Activated CD4-positive, alpha-beta T cell treated with anti-CD3 and anti-CD28 coated beads, Interleukin-2, amount 10 ng/mL, durations not matched to agents 7 days and 5 days (primary cell): ENCODE data around the gene SPATA25. TPM values are rescaled to one million over a fixed set of nuclear protein-coding genes. Genes with fewer than 3 reads are reported as not detected.
"Not testable (repeated sequence)": the region's sequence is repeated elsewhere in the genome, so short reads cannot be mapped to it uniquely, and the experiment has no call there.

ENCODE experiments used
- CTCF ChIA-PET: fragments of 350-600 bp; sonication (Branson Sonifier 250); formaldehyde crosslinking; loops from one replicate; lab custom pipeline; 2021; ENCODE audit warnings: antibody characterized with exemption; lab: Charles Lee
- POLR2A ChIA-PET: fragments of 350-600 bp; sonication (Branson Sonifier 250); formaldehyde crosslinking; loops from one replicate; lab custom pipeline; 2021; ENCODE audit warnings: antibody characterized with exemption; lab: Charles Lee
- DNase-seq: peaks from one replicate; pipeline ENCODE4 v3.0.0-alpha.2; 2020
- H3K27ac Mint-ChIP-seq: one replicate; pipeline ENCODE4 v1.8.0; 2021; ENCODE audit warnings: mild to moderate bottlenecking, moderate library complexity, mixed read lengths
- H3K27me3 Mint-ChIP-seq: one replicate; pipeline ENCODE4 v1.8.0; 2021; ENCODE audit warnings: mixed read lengths
- H3K36me3 Mint-ChIP-seq: one replicate; pipeline ENCODE4 v1.8.0; 2021; ENCODE audit warnings: low read depth, mixed read lengths
- H3K4me1 Mint-ChIP-seq: one replicate; pipeline ENCODE4 v1.8.0; 2021; ENCODE audit warnings: mixed read lengths
- H3K4me3 Mint-ChIP-seq: one replicate; pipeline ENCODE4 v1.8.0; 2021; ENCODE audit warnings: mild to moderate bottlenecking, moderate library complexity, mixed read lengths
- H3K9me3 Mint-ChIP-seq: one replicate; pipeline ENCODE4 v1.8.0; 2021; ENCODE audit warnings: mixed read lengths
- total RNA-seq, 2 experiments: library from RNA; stranded (reverse); gene quantifications; one replicate each; pipeline ENCODE4 v1.2.3, GENCODE V29; 2021

The SPATA25 gene
- total RNA-seq, 2 experiments from 2014 or later = 0.56 to 0.84 TPM

DNA sequence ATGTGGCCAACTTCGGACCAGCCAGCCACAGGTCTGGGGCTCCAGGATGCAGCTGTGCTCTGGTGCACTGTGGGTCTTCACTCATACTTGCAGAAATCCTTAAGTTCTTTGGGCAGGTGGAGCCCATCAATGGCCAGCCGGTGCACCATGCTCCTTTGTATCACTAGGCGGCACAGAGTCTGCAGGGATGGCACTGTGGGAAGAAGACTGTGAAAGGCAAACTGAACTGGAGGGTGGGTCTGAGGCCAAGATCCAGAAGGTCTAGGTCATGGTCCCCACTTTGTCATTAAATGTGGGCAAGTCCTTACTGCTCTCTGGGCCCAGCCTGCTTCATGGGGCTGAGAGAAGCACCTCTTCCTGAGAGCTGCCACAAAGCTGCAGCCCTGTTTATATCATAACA lies 1.3 kb upstream of the SPATA25 start:
- POLR2A ChIA-PET = no interaction called here
- no peak for DNase-seq
- H3K9me3 Mint-ChIP-seq = no peaks in the 10 kb centered on the region
- CTCF ChIA-PET = interaction anchor here (0.9 to 2.3 kb wide), 4 partner anchors 8 to 82 kb away, joined by 3 to 6 read pairs (median 4); no protein-coding TSS in a partner anchor
- H3K4me1 Mint-ChIP-seq = peaks cover 46% of the 10 kb centered on the region
- H3K4me3 Mint-ChIP-seq = no peak overlapping the region
- peaks cover 13% of the 10 kb centered on the region for H3K36me3 Mint-ChIP-seq
- H3K27ac Mint-ChIP-seq = no peak overlapping the region
- no peaks in the 10 kb centered on the region for H3K27me3 Mint-ChIP-seq

DNA sequence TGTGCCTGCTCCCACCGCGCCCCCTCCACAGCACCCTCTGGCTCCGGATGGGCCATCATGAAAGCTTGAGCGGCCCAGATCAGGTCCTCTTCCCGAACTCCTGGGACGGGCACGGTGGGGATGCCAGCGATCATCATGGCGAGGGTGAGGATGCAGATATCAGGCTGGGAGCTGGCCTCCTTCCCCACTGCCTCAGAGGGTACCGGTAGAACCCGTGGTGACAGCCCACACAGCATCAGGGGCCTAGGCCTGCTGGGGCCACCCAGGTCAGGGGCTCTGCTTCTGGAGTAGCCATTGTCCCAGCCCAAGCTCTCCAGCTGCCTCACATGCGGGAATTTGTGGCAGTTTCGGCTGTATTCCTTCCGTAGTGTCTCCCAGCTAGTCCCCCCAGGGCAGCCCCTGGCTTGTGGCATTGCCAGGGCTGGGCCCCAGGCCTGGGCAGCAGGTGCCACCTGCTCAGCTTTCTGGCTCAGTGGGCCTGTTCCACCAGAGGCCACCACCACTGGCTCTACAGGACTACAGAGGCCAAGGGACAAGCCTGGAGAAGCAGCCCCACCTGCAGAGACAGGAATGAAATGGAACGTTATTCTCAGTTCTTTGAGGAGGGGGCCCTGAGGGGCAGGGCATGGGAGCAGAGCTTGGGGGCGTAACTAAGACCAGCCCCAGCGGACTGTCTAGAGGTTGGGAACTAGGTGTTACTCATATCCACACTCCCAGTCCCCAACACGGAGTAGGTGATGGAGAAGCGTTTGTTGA lies 654 bp downstream of the SPATA25 start:
- ChIA-PET CTCF (interaction anchor here (0.5 to 0.7 kb wide), 2 partner anchors 13 to 47 kb away, joined by 3 read pairs; no protein-coding TSS in a partner anchor), POLR2A (no interaction called here)
- H3K27me3 Mint-ChIP-seq = no peaks in the 10 kb centered on the region
- H3K27ac Mint-ChIP-seq = no peak overlapping the region
- peaks cover 48% of the 10 kb centered on the region for H3K4me1 Mint-ChIP-seq
- H3K9me3 Mint-ChIP-seq = no peaks in the 10 kb centered on the region
- no peak for DNase-seq
- H3K4me3 Mint-ChIP-seq = no peak overlapping the region
- H3K36me3 Mint-ChIP-seq = peaks cover 28% of the 10 kb centered on the region

GRCh38 chr20:45883100-45883469 lies 4.3 kb downstream of the SPATA25 start:
- no peak for DNase-seq
- ChIA-PET POLR2A (no interaction called here), CTCF (interaction anchor here (0.6 to 1.6 kb wide), 3 partner anchors 9 to 58 kb away, joined by 3 to 4 read pairs (median 4); partner anchors contain the start of gene CTSA)
- Mint-ChIP-seq H3K4me1 (peaks cover 44% of the 10 kb centered on the region), H3K4me3 (no peak overlapping the region), H3K27ac (peak overlapping the region; percentile 63), H3K9me3 (no peaks in the 10 kb centered on the region), H3K27me3 (no peaks in the 10 kb centered on the region), H3K36me3 (peaks cover 33% of the 10 kb centered on the region)

DNA sequence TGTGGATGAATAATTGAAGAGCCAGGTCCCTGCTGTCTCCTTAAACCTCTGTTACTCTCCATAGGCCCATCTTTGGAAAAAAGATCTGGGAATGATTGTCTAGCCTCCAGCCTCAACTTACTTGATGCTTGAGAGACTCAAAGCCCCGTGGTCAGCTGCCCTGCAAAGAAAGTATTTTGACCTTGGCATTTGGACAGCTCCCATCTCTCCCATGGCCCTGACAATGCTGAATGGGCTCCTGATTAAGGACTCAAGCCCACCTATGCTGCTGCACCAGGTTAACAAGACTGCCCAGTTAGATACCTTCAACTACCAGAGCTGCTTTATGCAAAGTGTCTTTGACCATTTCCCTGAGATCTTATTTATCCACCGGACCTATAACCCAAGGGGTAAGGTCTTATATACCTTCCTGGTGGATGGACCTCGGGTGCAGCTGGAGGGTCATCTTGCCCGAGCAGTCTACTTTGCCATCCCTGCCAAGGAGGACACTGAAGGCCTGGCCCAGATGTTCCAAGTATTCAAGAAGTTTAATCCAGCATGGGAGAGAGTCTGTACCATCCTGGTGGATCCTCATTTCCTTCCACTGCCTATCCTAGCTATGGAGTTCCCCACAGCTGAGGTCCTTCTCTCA lies 4.8 kb downstream of the SPATA25 start:
- DNase-seq = no peak
- Mint-ChIP-seq H3K9me3 (no peaks in the 10 kb centered on the region), H3K27ac (no peak overlapping the region), H3K4me1 (peaks cover 44% of the 10 kb centered on the region), H3K4me3 (peak overlapping the region; percentile 65), H3K27me3 (no peaks in the 10 kb centered on the region), H3K36me3 (peaks cover 33% of the 10 kb centered on the region)
- CTCF ChIA-PET = interaction anchor here (1.0 to 2.0 kb wide), 6 partner anchors 9 to 102 kb away, joined by 3 to 6 read pairs (median 4); partner anchors contain the start of gene CTSA
- POLR2A ChIA-PET = no interaction called here

DNA sequence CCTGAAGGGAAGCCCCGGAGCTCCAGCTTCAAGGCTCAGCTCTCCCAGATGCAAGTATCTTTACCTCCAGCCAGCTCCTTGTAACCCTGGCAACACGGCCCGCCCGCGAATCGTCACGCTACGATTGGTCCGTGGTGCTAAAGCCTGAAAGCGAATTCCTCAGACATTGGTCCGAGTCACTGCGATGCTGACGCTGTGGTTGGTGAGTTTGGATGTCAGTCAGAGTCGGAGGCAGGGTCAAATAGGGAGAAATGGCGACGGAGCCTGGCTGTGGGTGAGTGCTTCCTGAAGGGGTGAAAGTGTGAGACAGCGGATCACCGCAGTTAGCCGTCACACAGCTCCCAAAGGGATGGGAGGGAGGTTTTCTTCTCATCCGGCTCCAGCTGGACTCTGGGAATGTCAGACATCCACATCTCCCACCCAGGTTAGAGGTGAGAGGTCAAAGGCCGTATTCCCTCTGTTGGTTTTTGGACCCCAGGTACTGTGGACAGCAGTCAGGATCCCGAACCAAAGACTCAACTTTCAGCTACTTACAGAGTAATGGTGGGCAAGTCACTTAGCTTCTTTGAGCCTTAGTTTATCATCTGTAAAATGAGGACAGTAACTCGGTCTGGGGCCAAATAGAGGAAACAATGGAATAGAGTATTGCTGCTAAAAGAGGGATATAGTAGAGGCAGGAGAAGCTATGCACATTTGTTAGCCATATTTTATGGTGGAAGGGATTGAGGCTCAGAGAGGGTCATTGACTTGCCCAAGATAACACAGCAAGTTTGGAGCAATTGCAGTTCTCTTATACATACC lies 6.2 kb downstream of the SPATA25 start, which contains the start of gene ZSWIM1:
Gene ZSWIM1, plus strand, starts transcription at position 240 of the 801 bp plus-strand sequence. CDS start 1,366 bp downstream, outside the sequence.
- Mint-ChIP-seq H3K27me3 (no peaks in the 10 kb centered on the region), H3K9me3 (no peaks in the 10 kb centered on the region), H3K27ac (peak within 1 kb of the TSS; percentile 84), H3K4me1 (peaks cover 40% of the 10 kb centered on the region), H3K4me3 (peak within 1 kb of the TSS; percentile 81), H3K36me3 (peaks cover 35% of the 10 kb centered on the region)
- ChIA-PET POLR2A (interaction anchor here (0.6 to 0.7 kb wide), 3 partner anchors 15 to 1350 kb away, joined by 3 to 6 read pairs (median 5); no protein-coding TSS in a partner anchor), CTCF (interaction anchor here (0.9 to 2.0 kb wide), 10 partner anchors 9 to 590 kb away, joined by 3 to 6 read pairs (median 4); partner anchors contain the start of genes CTSA and PCIF1)
- peak; percentile 99 for DNase-seq

GRCh38 chr20:45878076-45878761 lies 9.2 kb downstream of the SPATA25 start:
- H3K9me3 Mint-ChIP-seq = no peaks in the 10 kb centered on the region
- no peak overlapping the region for H3K27ac Mint-ChIP-seq
- ChIA-PET POLR2A (no interaction called here), CTCF (no interaction called here)
- DNase-seq = no peak
- peaks cover 21% of the 10 kb centered on the region for H3K4me1 Mint-ChIP-seq
- H3K27me3 Mint-ChIP-seq = no peaks in the 10 kb centered on the region
- H3K36me3 Mint-ChIP-seq = peaks cover 23% of the 10 kb centered on the region
- H3K4me3 Mint-ChIP-seq = no peak overlapping the region

DNA sequence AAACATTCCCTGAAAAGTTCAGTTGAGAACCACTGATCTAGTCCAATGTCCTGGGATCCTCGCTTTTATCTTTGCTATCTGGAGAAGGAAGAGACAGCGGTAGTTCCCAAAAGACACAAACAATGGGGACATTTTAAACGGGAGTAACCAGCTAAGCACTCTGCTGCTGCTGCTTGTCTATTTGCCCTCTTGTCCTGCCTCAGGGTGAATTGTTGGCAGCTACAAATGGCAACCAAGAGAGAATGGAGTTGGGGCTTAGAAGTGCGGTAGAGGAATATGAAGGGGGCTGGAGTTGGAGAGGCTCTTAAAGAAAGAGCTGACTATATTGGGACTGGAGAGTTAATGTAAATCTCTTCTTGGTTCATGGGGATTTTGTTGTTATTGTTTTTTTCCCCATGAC lies 12.8 kb downstream of the SPATA25 start:
- CTCF ChIA-PET = interaction anchor here (0.7 to 1.7 kb wide), 4 partner anchors 10 to 46 kb away, joined by 3 to 4 read pairs (median 3); no protein-coding TSS in a partner anchor
- Mint-ChIP-seq H3K4me3 (no peak overlapping the region), H3K9me3 (no peaks in the 10 kb centered on the region), H3K27me3 (no peaks in the 10 kb centered on the region), H3K4me1 (no peaks in the 10 kb centered on the region), H3K27ac (no peak overlapping the region), H3K36me3 (peaks cover 7% of the 10 kb centered on the region)
- POLR2A ChIA-PET = no interaction called here
- DNase-seq = no peak

- POLR2A ChIA-PET, H3K9me3 Mint-ChIP-seq, H3K36me3 Mint-ChIP-seq, H3K27me3 Mint-ChIP-seq, DNase-seq, H3K4me1 Mint-ChIP-seq, H3K27ac Mint-ChIP-seq, H3K4me3 Mint-ChIP-seq: not testable (repeated sequence)
- CTCF ChIA-PET = interaction anchor here (0.7 to 1.7 kb wide), 5 partner anchors 9 to 47 kb away, joined by 3 to 4 read pairs (median 3); no protein-coding TSS in a partner anchor
Observed at GRCh38 chr20:45874104-45874481, 13.3 kb downstream of the SPATA25 start.

- no peak for DNase-seq
- Mint-ChIP-seq H3K9me3 (no peaks in the 10 kb centered on the region), H3K36me3 (peaks cover 6% of the 10 kb centered on the region), H3K27ac (no peak overlapping the region), H3K4me1 (no peaks in the 10 kb centered on the region), H3K27me3 (no peaks in the 10 kb centered on the region), H3K4me3 (no peak overlapping the region)
- ChIA-PET POLR2A (no interaction called here), CTCF (interaction anchor here (0.8 to 1.6 kb wide), 4 partner anchors 13 to 60 kb away, joined by 3 to 4 read pairs (median 3); no protein-coding TSS in a partner anchor)
Observed at GRCh38 chr20:45873409-45874103, 13.9 kb downstream of the SPATA25 start.

- H3K9me3 Mint-ChIP-seq = no peaks in the 10 kb centered on the region
- H3K4me3 Mint-ChIP-seq = no peak overlapping the region
- ChIA-PET POLR2A (no interaction called here), CTCF (interaction anchor here (0.8 to 1.6 kb wide), 4 partner anchors 12 to 59 kb away, joined by 3 to 5 read pairs (median 4); partner anchors contain the start of genes CTSA and NEURL2)
- H3K27ac Mint-ChIP-seq = no peak overlapping the region
- no peaks in the 10 kb centered on the region for H3K27me3 Mint-ChIP-seq
- DNase-seq = no peak
- no peaks in the 10 kb centered on the region for H3K4me1 Mint-ChIP-seq
- H3K36me3 Mint-ChIP-seq = peaks cover 6% of the 10 kb centered on the region
Observed at GRCh38 chr20:45872626-45873025, 14.8 kb downstream of the SPATA25 start.

DNA sequence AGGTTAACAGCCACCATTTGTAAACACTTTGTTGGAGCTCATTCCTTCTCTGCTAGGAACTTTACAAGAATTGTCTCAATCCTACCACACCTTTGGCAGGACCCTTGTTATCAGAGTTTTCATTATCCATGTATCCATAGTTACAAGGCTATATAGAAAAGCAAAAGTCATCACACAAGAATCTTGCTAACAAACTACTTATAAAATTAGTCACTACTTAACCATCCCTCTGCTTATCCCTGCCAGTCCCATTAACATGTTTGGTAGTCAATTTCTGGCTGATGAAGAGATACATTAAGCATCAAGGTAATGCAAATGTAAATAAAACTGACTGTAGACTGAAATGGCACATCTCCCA lies 19.6 kb downstream of the SPATA25 start:
- H3K9me3 Mint-ChIP-seq = no peaks in the 10 kb centered on the region
- H3K36me3 Mint-ChIP-seq = no peaks in the 10 kb centered on the region
- POLR2A ChIA-PET = no interaction called here
- no peaks in the 10 kb centered on the region for H3K4me1 Mint-ChIP-seq
- H3K27me3 Mint-ChIP-seq = no peaks in the 10 kb centered on the region
- no peak overlapping the region for H3K4me3 Mint-ChIP-seq
- no peak overlapping the region for H3K27ac Mint-ChIP-seq
- CTCF ChIA-PET = interaction anchor here (0.6 to 1.3 kb wide), 2 partner anchors 13 to 1178 kb away, joined by 3 read pairs; partner anchors contain the start of gene ZSWIM1
- no peak for DNase-seq
